NCI-H510A (cell line): ENCODE measurements around the gene FAR2.
"Not testable (repeated sequence)": the region's sequence is repeated elsewhere in the genome, so short reads cannot be mapped to it uniquely, and the experiment has no call there.

Experiments used
- DNase-seq: peaks from one replicate; lab custom pipeline; 2025; lab: John Stamatoyannopoulos, UW

Gene FAR2

DNA sequence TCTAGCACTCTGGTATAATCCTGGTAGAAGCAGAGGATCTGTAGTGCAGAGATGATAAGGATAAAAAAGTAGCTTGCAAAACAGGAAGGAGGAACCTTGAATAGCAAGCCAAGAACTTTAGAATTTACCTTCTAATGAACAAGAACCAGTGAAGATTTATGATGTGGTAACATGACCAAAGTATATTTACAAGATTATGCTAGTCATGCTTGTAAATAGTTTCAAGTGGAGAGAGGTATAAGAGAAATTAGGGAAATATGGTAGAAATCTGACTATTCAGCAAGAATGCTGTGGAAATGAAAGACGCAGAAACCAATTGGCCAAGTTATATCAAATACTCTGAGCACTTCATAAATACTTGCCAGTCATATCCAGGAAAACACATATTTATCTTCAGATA is 184.1 kb downstream of the FAR2 start:
- no peak for DNase-seq

DNA sequence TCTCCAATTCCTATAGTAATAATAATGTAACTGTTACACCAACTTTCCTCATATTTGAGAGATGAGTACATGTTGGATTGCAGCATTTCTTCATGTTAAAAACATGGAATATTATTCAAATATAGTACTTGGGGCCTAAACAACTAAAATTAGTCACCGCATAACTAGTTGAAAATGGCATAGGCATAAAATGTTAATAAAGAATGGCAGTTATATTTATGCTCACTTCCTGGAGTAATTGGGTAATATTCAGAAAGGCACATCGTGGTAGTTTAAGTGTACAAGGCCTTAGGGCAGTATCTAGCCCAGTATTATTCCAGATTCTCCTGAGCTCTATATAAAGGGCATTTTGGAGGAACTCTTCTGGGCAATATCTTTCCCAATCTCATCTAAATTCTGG is 185.9 kb downstream of the FAR2 start:
- no peak for DNase-seq

DNA sequence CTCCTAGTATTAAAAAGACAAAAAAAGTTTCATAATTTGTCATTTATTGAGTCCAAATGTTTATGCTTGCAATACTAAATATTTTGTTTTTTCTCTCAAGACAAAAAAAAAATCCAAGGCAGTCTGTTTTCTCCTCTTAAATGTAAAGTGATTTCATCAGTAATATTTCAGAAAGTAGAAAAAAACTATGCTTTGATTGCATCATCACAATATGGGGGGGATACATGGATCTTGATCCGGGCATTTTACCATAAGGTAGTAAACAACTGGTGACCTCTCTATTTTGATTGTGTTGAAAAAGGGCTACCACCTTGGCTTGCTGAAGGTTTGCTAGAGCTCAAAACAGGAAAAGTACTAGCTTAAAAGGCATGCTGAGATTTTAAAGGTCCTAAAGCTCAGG is 188.2 kb downstream of the FAR2 start:
- DNase-seq: no peak

DNA sequence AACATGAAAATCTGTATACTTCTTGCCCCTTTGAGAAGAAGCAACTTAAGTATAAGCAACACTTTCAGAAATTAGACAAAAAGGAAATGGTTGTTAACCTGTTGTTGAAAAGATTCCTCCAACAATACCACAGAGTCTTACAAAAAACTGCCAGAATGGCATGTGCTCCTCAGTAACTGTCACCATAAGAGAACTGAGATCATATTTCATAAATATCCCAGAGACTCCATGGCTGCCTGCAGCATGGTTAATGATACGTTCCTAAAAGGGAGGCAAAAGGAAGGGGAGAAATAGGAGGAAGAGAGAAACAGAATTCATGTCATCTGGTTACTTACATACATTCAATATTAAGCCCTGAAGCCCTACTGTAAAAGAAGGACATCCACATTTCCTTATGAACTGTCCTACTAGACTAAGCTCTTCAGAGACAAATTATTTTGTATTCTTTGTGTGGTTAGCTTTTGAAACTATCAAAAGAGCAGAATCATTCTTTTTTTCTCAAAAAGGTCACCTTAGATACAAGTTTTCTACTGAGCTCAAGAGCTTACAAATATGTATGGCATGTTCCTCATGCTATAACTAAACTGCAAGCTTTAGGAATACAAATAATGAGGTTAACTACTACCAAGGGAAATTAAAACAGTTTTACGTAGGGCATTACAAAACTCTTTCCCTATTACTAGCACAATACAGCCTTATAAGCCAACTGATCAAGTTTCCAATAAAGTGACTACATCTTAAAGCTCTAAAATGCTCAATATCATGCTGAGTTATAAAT is 194.1 kb downstream of the FAR2 start:
- DNase-seq: no peak

DNA sequence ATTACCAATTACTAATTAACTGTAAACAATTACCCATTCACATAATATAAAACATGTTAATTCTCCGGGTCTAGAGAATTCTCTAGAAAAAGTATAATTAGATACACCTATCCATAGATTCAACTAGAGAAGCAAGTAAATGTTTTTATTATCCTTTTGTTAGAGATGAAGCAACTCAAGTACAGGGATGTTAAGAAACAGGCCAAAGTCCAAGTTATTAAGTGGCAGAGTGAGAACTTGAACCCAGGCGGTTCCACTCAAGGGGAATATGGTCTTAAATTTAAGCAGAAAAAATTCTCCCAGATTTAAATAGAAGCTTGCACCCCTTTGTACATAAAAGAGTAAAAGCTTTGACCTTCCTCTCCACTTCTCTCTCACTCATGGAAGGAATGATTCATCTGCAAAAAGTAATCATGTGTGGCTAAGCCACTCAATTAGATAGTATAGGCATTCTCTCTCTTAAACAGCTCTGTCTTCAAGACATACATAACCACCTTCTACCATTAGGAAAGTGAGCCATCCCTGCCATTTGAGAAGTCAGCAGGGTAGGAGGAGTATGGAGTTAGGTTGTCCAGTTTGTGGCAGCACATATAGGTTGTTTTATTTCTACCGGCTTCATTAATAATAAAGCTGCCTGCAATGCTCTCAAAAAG is 197.8 kb downstream of the FAR2 start:
- DNase-seq: no peak

DNA sequence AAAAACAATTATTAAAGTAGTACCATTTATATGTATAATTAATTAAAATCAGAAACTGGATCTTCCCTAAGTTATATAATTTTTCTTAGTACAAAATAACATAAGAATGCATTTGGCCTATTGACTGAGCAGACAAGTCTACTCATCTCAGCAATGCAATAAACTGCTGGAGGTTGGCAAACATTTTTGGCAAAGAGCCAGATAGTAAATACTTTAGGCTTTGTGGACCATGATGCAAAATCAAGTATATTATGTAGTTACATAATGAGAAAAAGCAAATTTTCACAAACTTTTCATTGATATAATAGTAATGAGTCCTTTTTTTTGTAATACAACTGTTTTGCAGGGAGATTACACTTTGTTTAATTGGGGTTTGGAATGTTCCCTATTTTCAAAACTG is 201.0 kb downstream of the FAR2 start:
- peak; percentile 9 for DNase-seq

DNA sequence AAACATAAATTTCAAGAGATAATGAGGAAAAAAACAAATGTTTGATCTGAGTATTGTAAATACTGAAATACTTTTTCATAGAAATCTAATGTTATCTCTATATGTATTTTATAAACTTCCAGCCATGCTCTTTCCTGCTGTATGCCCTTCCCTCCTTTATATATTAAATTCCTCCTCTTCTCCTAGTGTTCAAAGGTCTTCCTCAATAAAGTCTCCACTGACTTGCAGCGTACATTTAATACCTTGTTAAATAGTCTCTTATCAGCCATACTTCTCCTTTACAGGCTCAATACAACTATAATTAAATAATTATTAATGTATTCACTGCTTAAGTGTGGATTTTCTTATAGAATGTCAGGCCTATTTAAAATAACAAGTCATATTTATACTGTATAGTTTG is 205.9 kb downstream of the FAR2 start:
- DNase-seq: no peak

DNA sequence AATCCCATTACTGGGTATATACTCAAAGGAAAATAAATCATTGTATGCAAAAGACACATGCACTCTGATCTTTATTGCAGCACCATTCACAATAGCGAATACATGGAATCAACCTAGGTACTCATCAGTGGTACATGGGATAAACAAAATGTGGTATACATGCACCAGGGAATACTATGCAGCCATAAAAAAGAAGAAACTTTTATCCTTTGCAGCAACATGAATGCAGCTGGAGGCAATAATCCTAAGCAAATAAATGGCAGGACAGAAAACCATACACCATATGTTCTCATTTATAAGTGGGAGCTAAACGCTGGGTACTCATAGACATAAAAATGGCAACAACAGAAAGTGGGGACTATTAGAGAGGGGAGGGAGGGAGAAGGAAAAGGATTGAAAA is 216.0 kb downstream of the FAR2 start:
- no peak for DNase-seq

DNA sequence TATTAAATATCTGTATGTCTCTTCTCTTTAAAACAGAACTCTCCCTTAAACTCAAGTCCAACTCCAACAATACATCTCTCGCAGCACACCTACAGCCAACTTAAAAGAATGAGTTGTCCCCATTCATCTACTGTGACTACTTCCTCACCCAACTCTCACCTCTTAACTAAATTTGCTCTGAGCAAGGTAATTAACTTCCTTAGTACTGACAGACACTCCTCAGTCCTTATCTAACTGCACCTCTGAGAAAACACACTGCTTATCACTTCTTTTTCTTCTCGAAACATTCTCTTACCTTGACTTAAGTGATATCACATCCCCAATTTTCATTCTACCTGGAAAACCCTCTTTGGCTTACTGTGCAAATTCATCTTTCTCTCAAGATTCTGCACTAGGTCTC is 224.9 kb downstream of the FAR2 start:
- no peak for DNase-seq

DNA sequence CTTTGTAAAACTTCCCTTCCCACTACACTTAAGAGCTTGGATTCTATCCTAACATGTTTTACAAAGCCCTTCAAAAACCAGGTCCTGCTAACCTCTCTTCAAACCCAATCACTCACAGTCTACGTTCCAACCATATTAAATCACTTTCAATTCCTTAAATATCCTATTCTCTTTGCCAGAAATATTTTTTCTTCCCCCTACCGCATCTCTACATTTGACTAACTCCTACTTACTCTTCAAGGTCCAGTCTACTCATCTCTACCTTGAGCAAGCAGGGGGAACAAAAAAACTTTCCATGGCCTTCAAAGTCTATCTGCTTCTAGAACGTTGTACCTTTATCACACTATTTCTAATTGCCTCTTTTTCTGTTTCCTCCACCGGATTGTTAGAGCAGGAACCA is 225.8 kb downstream of the FAR2 start:
- DNase-seq: no peak

DNA sequence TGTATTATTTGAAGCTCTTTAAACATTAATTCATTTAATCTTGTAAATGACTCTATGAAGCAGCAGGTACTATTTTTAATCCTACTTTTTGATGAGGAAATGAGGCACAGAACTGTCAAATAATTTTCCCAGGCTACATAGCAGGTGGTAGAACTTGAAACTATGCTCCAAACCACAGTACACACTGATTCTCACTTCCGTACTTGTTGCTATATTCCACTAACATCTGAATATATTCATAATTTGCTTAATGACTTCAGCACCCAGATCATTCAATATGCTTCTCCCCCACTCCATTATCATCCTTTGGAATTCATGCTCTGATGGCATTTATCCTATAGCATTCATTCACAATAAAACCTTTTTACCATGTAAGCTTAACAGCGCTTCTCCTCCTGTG is 227.0 kb downstream of the FAR2 start:
- DNase-seq: no peak

DNA sequence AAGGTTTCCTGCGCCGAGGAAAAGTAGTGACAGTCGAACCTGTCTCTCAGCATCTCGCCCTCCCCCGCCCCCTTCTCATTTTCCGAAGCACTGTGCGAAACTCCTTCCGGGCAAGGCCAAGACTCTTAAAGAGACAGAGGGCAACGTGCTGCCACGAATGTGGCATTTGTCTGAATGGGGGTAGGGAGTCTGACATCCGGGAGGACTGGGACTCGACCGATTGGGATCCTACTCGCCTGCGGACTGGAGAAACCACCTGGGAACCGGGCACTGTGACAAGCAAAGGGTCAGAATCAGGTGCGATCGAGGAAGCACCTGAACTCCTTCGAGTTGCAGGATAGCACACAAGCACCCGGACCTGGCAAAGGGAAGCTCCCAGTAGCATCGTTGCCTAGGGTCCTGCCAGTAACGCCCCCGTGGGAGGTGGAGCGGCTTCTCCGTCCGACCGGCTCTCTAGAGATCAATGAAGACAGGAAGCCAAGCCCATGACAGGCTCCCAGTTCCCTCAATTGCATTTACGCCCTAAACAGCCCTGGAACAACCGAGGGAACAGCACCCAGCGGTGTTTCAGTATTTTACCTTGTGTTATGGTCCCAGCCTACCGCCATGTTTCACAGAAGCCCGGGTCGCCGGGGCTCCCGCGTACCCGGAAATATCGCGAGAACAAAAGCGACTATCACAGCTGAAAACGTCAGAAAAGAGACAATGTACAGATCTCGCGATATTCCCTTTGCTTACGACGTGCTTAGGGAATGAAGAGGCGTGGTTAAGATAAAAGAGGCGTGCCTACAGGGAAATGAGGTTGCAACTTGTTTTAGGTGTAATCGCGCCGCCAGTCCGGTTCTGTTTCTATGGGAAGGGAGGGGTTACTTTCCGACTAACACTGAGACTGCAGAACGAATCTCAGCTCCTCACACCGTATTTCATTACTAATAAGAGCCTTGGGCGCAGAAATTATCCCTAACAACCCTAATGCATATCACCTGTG is 231.8 kb downstream of the FAR2 start, which contains the start of gene ERGIC2:
TSS of gene ERGIC2 (minus strand) at position 637 of the 988 bp plus-strand sequence. CDS start 9,539 bp downstream, outside the sequence.
- DNase-seq: peak; percentile 83

DNA sequence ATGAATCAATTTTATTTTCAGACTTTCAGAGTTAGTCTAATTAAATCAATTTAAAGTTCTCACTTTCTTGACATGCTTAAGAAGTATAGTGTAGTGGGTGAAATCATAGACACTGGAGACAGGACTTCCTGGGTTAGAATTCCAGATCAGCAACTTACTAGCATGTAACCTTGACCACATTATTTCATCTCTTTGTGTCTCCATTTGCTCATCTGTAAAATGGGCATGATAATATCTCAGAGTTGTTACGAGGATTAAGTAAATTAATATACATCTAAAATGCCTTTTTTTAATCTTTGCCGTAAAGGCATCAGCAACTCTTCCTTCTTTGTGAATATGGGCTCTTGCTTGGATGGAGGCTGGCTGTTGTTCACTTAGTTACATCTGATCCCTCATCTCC is 233.2 kb downstream of the FAR2 start:
- DNase-seq: no peak

DNA sequence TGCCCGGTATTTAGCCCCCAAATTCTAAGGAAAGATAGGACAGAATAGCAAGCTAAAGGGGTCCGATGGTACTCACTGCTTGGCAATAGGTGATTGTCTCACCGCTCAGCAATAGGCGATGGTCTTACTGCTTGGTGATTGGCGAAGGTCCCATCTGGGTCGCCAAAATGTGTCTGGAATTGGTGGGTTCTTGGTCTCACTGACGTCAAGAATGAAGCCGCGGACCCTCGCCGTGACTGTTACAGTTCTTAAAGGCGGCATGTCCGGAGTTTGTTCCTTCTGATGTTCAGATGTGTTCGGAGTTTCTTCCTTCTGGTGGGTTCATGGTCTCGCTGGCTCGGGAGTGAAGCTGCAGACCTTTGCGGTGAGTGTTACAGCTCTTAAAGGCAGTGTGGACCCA is 236.1 kb downstream of the FAR2 start:
- not testable (repeated sequence) for DNase-seq
